Tibial nerve (tissue), 4 donors: ENCODE data around the gene FGD1.

Experiments used
- CTCF ChIP-seq, 5 experiments: fragments of 200-600 bp in 3 of 5; fragments of 450-650 bp in 2 of 5; sonication (generic) in 3 of 5; IDR thresholded peaks; one replicate each; pipeline ENCODE4 v1.5.1; 2016 to 2019; ENCODE audit warnings: antibody characterized with exemption in 5 of 5, mild to moderate bottlenecking in 3 of 5, moderate library complexity in 2 of 5
- EP300 ChIP-seq, 2 donors: sonication (generic); formaldehyde crosslinking; IDR thresholded peaks; one replicate each; pipeline ENCODE4 v1.6.1; 2017; ENCODE audit warnings: antibody characterized with exemption in 2 of 2, mild to moderate bottlenecking in 1 of 2
- POLR2A ChIP-seq, 2 donors: fragments of 450-650 bp; IDR thresholded peaks; one replicate each; pipeline ENCODE4 v1.6.1; 2017; ENCODE audit warnings: antibody characterized with exemption in 2 of 2, mild to moderate bottlenecking in 2 of 2, moderate library complexity in 2 of 2

GRCh38 chrX:54530357-54530900 lies 34.4 kb upstream of the FGD1 start:
- TF ChIP-seq CTCF (IDR thresholded peaks at IDR 0.05) (no peak), EP300 (IDR thresholded peaks at IDR 0.05) (no peak), POLR2A (IDR thresholded peaks at IDR 0.05) (no peak)
